Heart left ventricle (tissue), 13 donors: ENCODE data around the gene P2RX7.

Source experiments
- POLR2A ChIP-seq, 2 donors: fragments of 450-650 bp; IDR thresholded peaks; one replicate each; pipeline ENCODE4 v1.6.1; 2017; ENCODE audit warnings: antibody characterized with exemption in 2 of 2, mild to moderate bottlenecking in 2 of 2, moderate library complexity in 2 of 2
- TF ChIP-seq, protein P1 (sequence below), 12 donors: fragments of 200-600 bp; sonication (generic) in 4 of 12; IDR thresholded peaks; one replicate each; pipeline versions ENCODE4 v1.5.0 to v1.8.0; 2018 to 2022; ENCODE audit warnings: antibody characterized with exemption in 12 of 12, mild to moderate bottlenecking in 5 of 12
- donor health status: ischemic (EF 13 %, LVEDD 7.1; RV severe dilation, severe dysfunction).
- donor health status: DM: no; HTN: yes; CAD: no.
- donor health status: DM: no; HTN: no; CAD: no.
- donor health status: ischemic (EF 25% LVEDD 6.9; RV normal size, moderate dysfunction).
- donor health status: ischemic (EF 25% LVEDD 5.7; RV mildly dilated, moderate dysfunction).
- donor health status: ischemic (EF 35%, LVEDD 5.7; RV mildly dilated, moderate dysfunction).
- donor health status: nonischemic (EF 11% LVEDD 7.7; RV severe dilation, severe dysfunction).
- donor health status: DM: yes; HTN: yes; CAD: no.
- donor health status: PGD.
- donor health status: ischemic (EF 29% LVEDD 5.4; RV normal size, mild dysfunction).
- donor health status: nonischemic (EF 23%, LVEDD 6.1; RV moderate dilation, normal function).

DNA sequence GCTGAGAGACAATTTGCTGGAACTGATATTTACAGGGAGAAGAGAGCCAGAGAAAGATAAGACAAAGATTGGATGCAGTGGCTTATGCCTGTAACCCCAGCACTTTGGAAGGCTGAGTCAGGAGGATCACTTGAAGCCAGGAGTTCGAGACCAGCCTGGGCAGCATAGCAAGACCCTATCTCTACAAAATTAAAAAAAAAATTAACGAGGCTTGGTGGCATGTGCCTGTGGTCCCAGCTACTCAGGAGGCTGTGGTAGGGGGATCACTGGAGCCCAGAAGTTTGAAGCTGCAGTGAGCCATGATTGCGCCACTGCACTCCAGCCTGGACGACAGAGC lies 2.9 kb upstream of the P2RX7 start:
- TF ChIP-seq, protein P1, sequence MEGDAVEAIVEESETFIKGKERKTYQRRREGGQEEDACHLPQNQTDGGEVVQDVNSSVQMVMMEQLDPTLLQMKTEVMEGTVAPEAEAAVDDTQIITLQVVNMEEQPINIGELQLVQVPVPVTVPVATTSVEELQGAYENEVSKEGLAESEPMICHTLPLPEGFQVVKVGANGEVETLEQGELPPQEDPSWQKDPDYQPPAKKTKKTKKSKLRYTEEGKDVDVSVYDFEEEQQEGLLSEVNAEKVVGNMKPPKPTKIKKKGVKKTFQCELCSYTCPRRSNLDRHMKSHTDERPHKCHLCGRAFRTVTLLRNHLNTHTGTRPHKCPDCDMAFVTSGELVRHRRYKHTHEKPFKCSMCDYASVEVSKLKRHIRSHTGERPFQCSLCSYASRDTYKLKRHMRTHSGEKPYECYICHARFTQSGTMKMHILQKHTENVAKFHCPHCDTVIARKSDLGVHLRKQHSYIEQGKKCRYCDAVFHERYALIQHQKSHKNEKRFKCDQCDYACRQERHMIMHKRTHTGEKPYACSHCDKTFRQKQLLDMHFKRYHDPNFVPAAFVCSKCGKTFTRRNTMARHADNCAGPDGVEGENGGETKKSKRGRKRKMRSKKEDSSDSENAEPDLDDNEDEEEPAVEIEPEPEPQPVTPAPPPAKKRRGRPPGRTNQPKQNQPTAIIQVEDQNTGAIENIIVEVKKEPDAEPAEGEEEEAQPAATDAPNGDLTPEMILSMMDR (IDR thresholded peaks at IDR 0.05) = no peak
- no peak for TF ChIP-seq POLR2A (IDR thresholded peaks at IDR 0.05)
